Measurements from ENCODE around the gene NUBP2.
A peak's percentile ranks its signal among the peaks of the same experiment; 100 is the strongest.

NUBP2 gene

GRCh38 chr16:1760911-1761310 lies 21.8 kb upstream of the NUBP2 start:
- H3K27ac ChIP-seq = no peak overlapping the region
- TF ChIP-seq CTCF (IDR thresholded peaks at IDR 0.05) (no peak), ZFX (IDR thresholded peaks at IDR 0.05; ENCODE audit: borderline replicate concordance) (no peak)

- no peak overlapping the region for H3K27ac ChIP-seq
- TF ChIP-seq ZFX (IDR thresholded peaks at IDR 0.05; ENCODE audit: borderline replicate concordance) = no peak
- no peak for TF ChIP-seq CTCF (IDR thresholded peaks at IDR 0.05)
Observed at GRCh38 chr16:1761751-1762150, 21.0 kb upstream of the NUBP2 start.

- no peak for TF ChIP-seq CTCF (IDR thresholded peaks at IDR 0.05)
- H3K27ac ChIP-seq = no peak overlapping the region
Observed at GRCh38 chr16:1762196-1762878, 20.4 kb upstream of the NUBP2 start.

- TF ChIP-seq ZFX (IDR thresholded peaks at IDR 0.05; ENCODE audit: borderline replicate concordance) = no peak
- no peak for TF ChIP-seq CTCF (IDR thresholded peaks at IDR 0.05)
- H3K27ac ChIP-seq = peak overlapping the region; percentile 48
Observed at GRCh38 chr16:1762879-1763520, 19.8 kb upstream of the NUBP2 start.

GRCh38 chr16:1763521-1764511 lies 18.9 kb upstream of the NUBP2 start:
- TF ChIP-seq CTCF (IDR thresholded peaks at IDR 0.05) (peak; percentile 21; the same call in 1 of the 2 replicates), ZFX (IDR thresholded peaks at IDR 0.05; ENCODE audit: borderline replicate concordance) (no peak)

GRCh38 chr16:1764971-1765370 lies 17.8 kb upstream of the NUBP2 start:
- no peak for TF ChIP-seq CTCF (IDR thresholded peaks at IDR 0.05)
- no peak for TF ChIP-seq ZFX (IDR thresholded peaks at IDR 0.05; ENCODE audit: borderline replicate concordance)
- H3K27ac ChIP-seq = no peak overlapping the region

More at GRCh38 chr16:1763521-1764511, 18.9 kb upstream of the NUBP2 start:
- H3K27ac ChIP-seq = peak overlapping the region; percentile 48

Measured in 22Rv1 (cell line).